Adrenal gland (tissue), 5 donors: ENCODE data around the gene PIK3AP1.

Source experiments
- POLR2A ChIP-seq, 2 donors: fragments of 450-650 bp; IDR thresholded peaks; one replicate each; pipeline ENCODE4 v1.6.1; 2017; ENCODE audit warnings: antibody characterized with exemption in 2 of 2, mild to moderate bottlenecking in 2 of 2, moderate library complexity in 1 of 2
- TF ChIP-seq, protein P1 (sequence below), 6 experiments: fragments of 450-650 bp in 4 of 6; fragments of 200-600 bp in 2 of 6; sonication (generic) in 1 of 6; IDR thresholded peaks; 1 replicate in 5 of 6; 2 replicates in 1 of 6; pipeline versions ENCODE4 v1.5.1 to v1.8.0; 2016 to 2021; ENCODE audit warnings: antibody characterized with exemption in 6 of 6, mild to moderate bottlenecking in 2 of 6, moderate library complexity in 1 of 6
- donor health status: DM: no; HTN: no; CAD: no.

DNA sequence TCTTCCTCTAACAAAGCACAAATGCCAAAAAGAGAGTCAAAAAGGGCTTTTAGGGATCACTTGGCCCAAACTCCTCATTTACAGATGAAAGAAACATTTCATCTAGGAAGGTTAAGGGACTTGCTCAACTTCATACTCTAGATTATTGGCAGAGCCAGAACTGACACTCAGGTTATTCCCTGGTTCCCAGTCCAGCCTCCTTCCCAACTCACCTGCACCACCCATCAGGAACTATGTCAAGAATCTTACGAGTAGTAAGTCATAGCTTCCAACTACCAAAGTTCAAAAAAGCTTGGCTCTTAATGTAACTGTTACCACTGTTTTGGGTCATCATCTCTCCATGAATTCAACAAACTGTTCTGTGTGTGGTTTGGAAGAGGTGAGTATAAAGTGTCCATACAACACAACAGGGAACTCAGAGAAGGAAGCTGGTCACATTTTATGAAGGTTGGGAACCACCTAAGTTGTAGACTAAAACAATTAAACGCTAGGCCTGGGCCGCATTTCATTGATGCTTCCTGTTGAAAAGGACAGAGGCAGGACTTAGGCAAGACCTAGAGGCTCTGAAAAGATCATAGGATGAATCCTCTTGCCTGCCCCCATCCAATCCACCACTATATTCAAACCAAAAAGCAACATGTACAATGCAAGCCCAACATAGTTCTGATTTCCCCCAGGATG is 9.1 kb downstream of the PIK3AP1 start:
- TF ChIP-seq, protein P1, sequence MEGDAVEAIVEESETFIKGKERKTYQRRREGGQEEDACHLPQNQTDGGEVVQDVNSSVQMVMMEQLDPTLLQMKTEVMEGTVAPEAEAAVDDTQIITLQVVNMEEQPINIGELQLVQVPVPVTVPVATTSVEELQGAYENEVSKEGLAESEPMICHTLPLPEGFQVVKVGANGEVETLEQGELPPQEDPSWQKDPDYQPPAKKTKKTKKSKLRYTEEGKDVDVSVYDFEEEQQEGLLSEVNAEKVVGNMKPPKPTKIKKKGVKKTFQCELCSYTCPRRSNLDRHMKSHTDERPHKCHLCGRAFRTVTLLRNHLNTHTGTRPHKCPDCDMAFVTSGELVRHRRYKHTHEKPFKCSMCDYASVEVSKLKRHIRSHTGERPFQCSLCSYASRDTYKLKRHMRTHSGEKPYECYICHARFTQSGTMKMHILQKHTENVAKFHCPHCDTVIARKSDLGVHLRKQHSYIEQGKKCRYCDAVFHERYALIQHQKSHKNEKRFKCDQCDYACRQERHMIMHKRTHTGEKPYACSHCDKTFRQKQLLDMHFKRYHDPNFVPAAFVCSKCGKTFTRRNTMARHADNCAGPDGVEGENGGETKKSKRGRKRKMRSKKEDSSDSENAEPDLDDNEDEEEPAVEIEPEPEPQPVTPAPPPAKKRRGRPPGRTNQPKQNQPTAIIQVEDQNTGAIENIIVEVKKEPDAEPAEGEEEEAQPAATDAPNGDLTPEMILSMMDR (IDR thresholded peaks at IDR 0.05): no peak
- no peak for TF ChIP-seq POLR2A (IDR thresholded peaks at IDR 0.05)
